Tibial artery (tissue), 4 donors: Measurements from ENCODE around the gene ZNF106.

Source experiments
- DNase-seq, 2 donors: peaks; one replicate each; pipeline ENCODE4 v3.0.0-alpha.2; 2019
- H3K27ac ChIP-seq, 2 donors: fragments of 200-600 bp; sonication (generic) in 1 of 2; 1 replicate in 1 of 2; 2 replicates in 1 of 2; pipeline ENCODE4 v1.5.1; 2018 to 2019; ENCODE audit warnings: mild to moderate bottlenecking in 1 of 2
- H3K27me3 ChIP-seq, 2 donors: fragments of 200-600 bp; sonication (generic) in 1 of 2; one replicate each; pipeline versions ENCODE4 v1.5.1 to v1.6.0; 2016 to 2019
- H3K36me3 ChIP-seq, 3 donors: fragments of 200-600 bp; sonication (generic) in 2 of 3; one replicate each; pipeline ENCODE4 v1.5.1; 2016 to 2019; ENCODE audit warnings: mild to moderate bottlenecking in 2 of 3
- H3K4me1 ChIP-seq, 4 donors: fragments of 200-600 bp; sonication (generic) in 2 of 4; 1 replicate in 3 of 4; 2 replicates in 1 of 4; pipeline ENCODE4 v1.5.1; 2016 to 2019
- H3K4me3 ChIP-seq, 2 donors: fragments of 200-600 bp; sonication (generic) in 1 of 2; 1 replicate in 1 of 2; 2 replicates in 1 of 2; pipeline ENCODE4 v1.5.1; 2018 to 2019; ENCODE audit warnings: mild to moderate bottlenecking in 2 of 2
- H3K9me3 ChIP-seq, 3 donors: fragments of 200-600 bp; sonication (generic) in 1 of 3; one replicate each; pipeline ENCODE4 v1.5.1; 2016 to 2019
- CTCF ChIP-seq, 2 experiments: fragments of 200-600 bp in 1 of 2; fragments of 450-650 bp in 1 of 2; IDR thresholded peaks; one replicate each; pipeline ENCODE4 v1.5.1; 2017 to 2019; ENCODE audit warnings: antibody characterized with exemption in 2 of 2, mild to moderate bottlenecking in 1 of 2, moderate library complexity in 1 of 2
- intact Hi-C: fragments of 100-400 bp; cut with DNase I; formaldehyde crosslinking; loops from one replicate; pipeline ENCODE4 v1.15.0; 2023; ENCODE audit warnings: low total_unique reads

ZNF106 gene

GRCh38 chr15:42456971-42457370, 34.0 kb downstream of the ZNF106 start:
- DNase-seq = peak in 1 of 2 donors; percentile 32
- peaks cover 0 to 86% (median 18%) of the 10 kb centered on the region in 4 donors for H3K4me1 ChIP-seq
- H3K4me3 ChIP-seq = peak overlapping the region; percentile 33 to 44

GRCh38 chr15:42456531-42456930, 34.4 kb downstream of the ZNF106 start:
- Histone ChIP-seq H3K27ac (peak overlapping the region; percentile 80 to 88), H3K9me3 (no peaks in the 10 kb centered on the region), H3K4me1 (peaks cover 0 to 86% (median 18%) of the 10 kb centered on the region in 4 donors), H3K36me3 (peaks cover under 1 to 4% (median 3%) of the 10 kb centered on the region in 3 donors), H3K27me3 (no peaks in the 10 kb centered on the region), H3K4me3 (peak overlapping the region; percentile 33 to 44)
- intact Hi-C loops = no loop called here
- no peak for DNase-seq
- TF ChIP-seq CTCF (IDR thresholded peaks at IDR 0.05) = no peak

More at GRCh38 chr15:42456971-42457370, 34.0 kb downstream of the ZNF106 start:
- TF ChIP-seq CTCF (IDR thresholded peaks at IDR 0.05) = no peak
- intact Hi-C loops = no loop called here
- Histone ChIP-seq H3K9me3 (no peaks in the 10 kb centered on the region), H3K36me3 (no peaks in the 10 kb centered on the region), H3K27me3 (no peaks in the 10 kb centered on the region), H3K27ac (peak overlapping the region; percentile 80 to 88)

- H3K36me3 ChIP-seq = peaks cover 21 to 26% (median 24%) of the 10 kb centered on the region in 3 donors
- no peaks in the 10 kb centered on the region for H3K27me3 ChIP-seq
- H3K9me3 ChIP-seq = no peaks in the 10 kb centered on the region
- no peak for DNase-seq
- H3K4me1 ChIP-seq = peaks cover 0 to 66% (median 18%) of the 10 kb centered on the region in 4 donors
- TF ChIP-seq CTCF (IDR thresholded peaks at IDR 0.05) = no peak
- H3K4me3 ChIP-seq = no peak overlapping the region
- no peak overlapping the region for H3K27ac ChIP-seq
- intact Hi-C loops = no loop called here
Observed at GRCh38 chr15:42453826-42454225, 37.1 kb downstream of the ZNF106 start.

GRCh38 chr15:42450425-42450790, 40.5 kb downstream of the ZNF106 start:
- no peak overlapping the region for H3K27ac ChIP-seq
- no peak for TF ChIP-seq CTCF (IDR thresholded peaks at IDR 0.05)

GRCh38 chr15:42449770-42450424, 41.0 kb downstream of the ZNF106 start:
- DNase-seq = no peak
- Histone ChIP-seq H3K27me3 (no peaks in the 10 kb centered on the region), H3K4me1 (peaks cover 0 to 28% (median 2%) of the 10 kb centered on the region in 4 donors), H3K36me3 (peaks cover 38 to 57% (median 53%) of the 10 kb centered on the region in 3 donors), H3K27ac (no peak overlapping the region), H3K4me3 (no peak overlapping the region), H3K9me3 (no peaks in the 10 kb centered on the region)
- TF ChIP-seq CTCF (IDR thresholded peaks at IDR 0.05) = no peak
- intact Hi-C loops = no loop called here

More at GRCh38 chr15:42450425-42450790, 40.5 kb downstream of the ZNF106 start:
- Histone ChIP-seq H3K27me3 (no peaks in the 10 kb centered on the region), H3K4me3 (no peak overlapping the region), H3K4me1 (peaks cover 0 to 33% (median 4%) of the 10 kb centered on the region in 4 donors), H3K9me3 (no peaks in the 10 kb centered on the region), H3K36me3 (peaks cover 38 to 52% (median 48%) of the 10 kb centered on the region in 3 donors)
- intact Hi-C loops = no loop called here
- no peak for DNase-seq
